SU-DHL-6 (cell line): ENCODE results near the gene ABCF2.

Source experiments
- H2AFZ ChIP-seq: fragments of 200-600 bp; sonication (generic); 2 replicates; pipeline ENCODE4 v1.6.1; 2014; ENCODE audit warnings: low read depth, mild to moderate bottlenecking, moderate library complexity, mixed read lengths, antibody characterized with exemption, low read length; ENCODE audit not compliant: severe bottlenecking
- H3F3A ChIP-seq: fragments of 200-600 bp; shearing (Covaris generic); 2 replicates; pipeline ENCODE4 v1.6.0; 2016; ENCODE audit warnings: antibody characterized with exemption, mild to moderate bottlenecking; ENCODE audit not compliant: insufficient read depth
- H3K27ac ChIP-seq: fragments of 200-600 bp; sonication (generic); 2 replicates; pipeline ENCODE4 v1.5.1; 2016; ENCODE audit warnings: low read depth, mild to moderate bottlenecking, low read length, moderate library complexity, mixed read lengths
- H3K27me3 ChIP-seq: fragments of 200-600 bp; sonication (generic), shearing (Covaris generic); 2 replicates; pipeline ENCODE4 v1.6.0; 2014; ENCODE audit warnings: mild to moderate bottlenecking, low read length
- H3K36me3 ChIP-seq: fragments of 200-600 bp; sonication (generic); 2 replicates; pipeline ENCODE4 v1.6.1; 2014; ENCODE audit warnings: mild to moderate bottlenecking, low read length, mixed read lengths
- H3K4me2 ChIP-seq: fragments of 300-600, 200-600 bp; shearing (Covaris generic), sonication (generic); 2 replicates; pipeline ENCODE4 v1.6.0; 2014; ENCODE audit warnings: low read length, low read depth, mild to moderate bottlenecking; ENCODE audit not compliant: poor library complexity, severe bottlenecking
- H3K4me3 ChIP-seq: fragments of 200-600 bp; sonication (generic); 2 replicates; pipeline ENCODE4 v1.5.1; 2014; ENCODE audit warnings: antibody characterized with exemption, low read length, mild to moderate bottlenecking, mixed read lengths; ENCODE audit not compliant: insufficient read depth, poor library complexity, severe bottlenecking
- H3K79me2 ChIP-seq: fragments of 200-600 bp; sonication (generic); 2 replicates; pipeline ENCODE4 v1.6.1; 2014; ENCODE audit warnings: mild to moderate bottlenecking, low read length, moderate library complexity; ENCODE audit not compliant: insufficient read depth
- H3K9ac ChIP-seq: fragments of 200-600 bp; sonication (generic); 2 replicates; pipeline ENCODE4 v1.7.0; 2014; ENCODE audit warnings: mild to moderate bottlenecking, low read length
- H3K9me2 ChIP-seq: fragments of 200-600 bp; sonication (generic); replicated peaks from 2 replicates; pipeline ENCODE4 v1.6.1; 2014; ENCODE audit warnings: low read length; ENCODE audit not compliant: insufficient read depth
- H3K9me3 ChIP-seq: fragments of 200-600 bp; sonication (generic); 2 replicates; pipeline ENCODE4 v1.6.1; 2014; ENCODE audit warnings: low read length, mixed read lengths; ENCODE audit not compliant: insufficient read depth
- H4K20me1 ChIP-seq: fragments of 200-600 bp; sonication (generic); 2 replicates; pipeline ENCODE4 v1.6.1; 2014; ENCODE audit warnings: low read depth, mild to moderate bottlenecking, antibody characterized with exemption, low read length, moderate library complexity, mixed read lengths
- EZH2phosphoT487 ChIP-seq: fragments of 200-600 bp; sonication (generic), shearing (Covaris generic); conservative IDR thresholded peaks from 2 replicates; pipeline ENCODE4 v1.6.1; 2018; ENCODE audit warnings: mild to moderate bottlenecking, antibody characterized with exemption, low read length, moderate library complexity, mixed read lengths
- TF ChIP-seq, protein P1 (sequence below): fragments of 200-600 bp; sonication (generic); IDR thresholded peaks from one replicate; pipeline ENCODE4 v1.5.1; 2017; ENCODE audit warnings: antibody characterized with exemption, mild to moderate bottlenecking, low read length, moderate library complexity; ENCODE audit not compliant: insufficient read depth, poor library complexity, severe bottlenecking

The ABCF2 gene

DNA sequence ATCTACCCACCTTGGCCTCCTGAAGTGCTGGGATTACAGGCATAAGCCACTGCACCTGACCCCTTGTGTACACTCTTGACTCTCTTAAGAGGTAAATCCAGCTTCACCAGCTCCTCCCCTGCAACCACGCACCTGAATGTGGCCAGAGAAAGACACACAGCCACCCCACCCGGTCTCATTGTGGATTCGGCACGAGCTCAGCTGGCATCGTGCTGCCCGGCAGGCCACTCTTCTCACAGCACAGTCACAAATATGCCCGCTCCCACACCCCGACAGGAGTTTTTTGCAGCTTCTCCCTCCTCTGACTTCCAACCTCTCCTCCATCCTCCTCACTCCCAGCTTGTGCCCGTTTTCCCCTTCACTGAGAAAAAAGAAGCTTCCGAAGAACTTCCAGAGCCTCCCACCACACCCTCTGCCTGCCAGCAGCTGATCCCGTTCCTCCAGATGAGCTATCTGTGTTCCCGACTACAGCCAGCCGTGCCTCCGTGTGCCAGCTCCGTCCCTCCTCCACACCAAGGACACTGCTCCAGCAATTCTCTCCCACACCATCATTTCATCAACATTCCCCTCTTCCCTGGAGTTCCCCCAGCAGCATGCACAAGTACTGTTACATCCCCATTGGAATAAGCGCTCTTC is 29.5 kb upstream of the ABCF2 start:
- TF ChIP-seq, protein P1, sequence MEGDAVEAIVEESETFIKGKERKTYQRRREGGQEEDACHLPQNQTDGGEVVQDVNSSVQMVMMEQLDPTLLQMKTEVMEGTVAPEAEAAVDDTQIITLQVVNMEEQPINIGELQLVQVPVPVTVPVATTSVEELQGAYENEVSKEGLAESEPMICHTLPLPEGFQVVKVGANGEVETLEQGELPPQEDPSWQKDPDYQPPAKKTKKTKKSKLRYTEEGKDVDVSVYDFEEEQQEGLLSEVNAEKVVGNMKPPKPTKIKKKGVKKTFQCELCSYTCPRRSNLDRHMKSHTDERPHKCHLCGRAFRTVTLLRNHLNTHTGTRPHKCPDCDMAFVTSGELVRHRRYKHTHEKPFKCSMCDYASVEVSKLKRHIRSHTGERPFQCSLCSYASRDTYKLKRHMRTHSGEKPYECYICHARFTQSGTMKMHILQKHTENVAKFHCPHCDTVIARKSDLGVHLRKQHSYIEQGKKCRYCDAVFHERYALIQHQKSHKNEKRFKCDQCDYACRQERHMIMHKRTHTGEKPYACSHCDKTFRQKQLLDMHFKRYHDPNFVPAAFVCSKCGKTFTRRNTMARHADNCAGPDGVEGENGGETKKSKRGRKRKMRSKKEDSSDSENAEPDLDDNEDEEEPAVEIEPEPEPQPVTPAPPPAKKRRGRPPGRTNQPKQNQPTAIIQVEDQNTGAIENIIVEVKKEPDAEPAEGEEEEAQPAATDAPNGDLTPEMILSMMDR, result no peak
- no peak for TF ChIP-seq EZH2phosphoT487
- Histone ChIP-seq H3K27me3 (no peaks in the 10 kb centered on the region; the same call in 1 of the 2 replicates), H3K9me3 (no peaks in the 10 kb centered on the region), H3K36me3 (no peaks in the 10 kb centered on the region), H3K79me2 (no peaks in the 10 kb centered on the region), H3K4me3 (no peak overlapping the region), H3F3A (no peaks in the 10 kb centered on the region), H3K27ac (no peak overlapping the region), H3K9me2 (no peaks in the 10 kb centered on the region), H3K4me2 (no peak overlapping the region), H2AFZ (no peak overlapping the region), H4K20me1 (no peaks in the 10 kb centered on the region), H3K9ac (no peak overlapping the region)

- no peak overlapping the region for H3K4me3 ChIP-seq
- H3K9me3 ChIP-seq, result no peaks in the 10 kb centered on the region
- H3F3A ChIP-seq, result no peaks in the 10 kb centered on the region
- no peaks in the 10 kb centered on the region; the same call in 1 of the 2 replicates for H3K27me3 ChIP-seq
- no peaks in the 10 kb centered on the region for H4K20me1 ChIP-seq
- H3K9me2 ChIP-seq, result no peaks in the 10 kb centered on the region
- no peaks in the 10 kb centered on the region for H3K79me2 ChIP-seq
- TF ChIP-seq, protein P1, result no peak
- TF ChIP-seq EZH2phosphoT487, result no peak
- no peak overlapping the region for H3K27ac ChIP-seq
- no peak overlapping the region for H2AFZ ChIP-seq
- no peak overlapping the region for H3K4me2 ChIP-seq
- no peak overlapping the region for H3K9ac ChIP-seq
- H3K36me3 ChIP-seq, result no peaks in the 10 kb centered on the region
These were observed 28.4 kb upstream of the ABCF2 start for GRCh38 chr7:151255390-151255789.

DNA sequence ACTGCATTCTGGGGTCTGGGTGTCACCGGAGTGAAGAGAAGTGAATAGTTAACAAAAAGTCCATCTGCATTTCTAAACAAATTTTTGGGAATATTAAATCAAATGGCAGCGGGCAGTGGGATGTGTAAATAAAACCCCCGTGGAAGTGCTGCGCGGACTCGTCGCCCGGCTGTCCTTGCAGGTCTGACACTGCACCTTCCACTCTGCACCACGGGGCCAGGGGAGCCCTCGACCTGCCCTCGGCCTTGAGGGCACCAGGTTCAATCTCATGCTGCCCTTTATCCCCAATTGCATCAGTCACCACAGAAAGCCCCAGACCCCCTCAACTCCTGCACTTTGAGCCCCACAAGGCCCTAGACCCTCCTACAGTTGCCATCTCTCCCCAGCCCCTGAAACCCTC is 27.8 kb upstream of the ABCF2 start:
- no peaks in the 10 kb centered on the region for H3F3A ChIP-seq
- no peaks in the 10 kb centered on the region for H3K36me3 ChIP-seq
- no peaks in the 10 kb centered on the region; the same call in 1 of the 2 replicates for H3K27me3 ChIP-seq
- TF ChIP-seq, protein P1, result no peak
- TF ChIP-seq EZH2phosphoT487, result no peak
- H3K9me3 ChIP-seq, result no peaks in the 10 kb centered on the region
- no peak overlapping the region for H3K4me3 ChIP-seq
- H3K4me2 ChIP-seq, result no peak overlapping the region
- no peak overlapping the region for H2AFZ ChIP-seq
- H3K9ac ChIP-seq, result no peak overlapping the region
- H4K20me1 ChIP-seq, result no peaks in the 10 kb centered on the region
- H3K27ac ChIP-seq, result no peak overlapping the region
- H3K9me2 ChIP-seq, result no peaks in the 10 kb centered on the region
- no peaks in the 10 kb centered on the region for H3K79me2 ChIP-seq

DNA sequence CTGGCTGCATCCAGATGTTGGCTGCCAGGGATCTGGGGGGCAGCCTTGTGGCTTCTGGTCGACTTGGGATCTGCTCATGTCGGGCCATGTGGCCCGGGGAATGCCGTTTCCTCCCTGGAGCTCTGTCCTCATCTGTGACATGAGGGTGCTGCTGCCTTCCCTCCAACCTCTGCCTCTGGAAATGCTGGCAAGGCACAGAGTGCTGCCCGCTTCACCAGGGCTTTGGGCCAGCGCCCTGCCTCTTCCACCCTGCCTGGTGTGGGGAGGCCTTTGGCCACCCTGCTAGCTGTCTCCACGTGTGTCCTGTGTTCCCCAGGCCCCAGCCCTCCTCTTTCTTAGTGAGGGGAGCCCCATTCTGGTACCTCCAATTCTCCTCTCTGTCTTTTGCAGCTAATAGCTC is 27.3 kb upstream of the ABCF2 start:
- Histone ChIP-seq H3K4me3 (no peak overlapping the region), H3K36me3 (no peaks in the 10 kb centered on the region), H3K4me2 (no peak overlapping the region), H3K27ac (no peak overlapping the region), H3F3A (no peaks in the 10 kb centered on the region), H2AFZ (no peak overlapping the region), H3K79me2 (no peaks in the 10 kb centered on the region), H3K9me2 (no peaks in the 10 kb centered on the region), H3K9ac (no peak overlapping the region), H3K27me3 (no peaks in the 10 kb centered on the region; the same call in 1 of the 2 replicates), H4K20me1 (no peaks in the 10 kb centered on the region), H3K9me3 (no peaks in the 10 kb centered on the region)
- TF ChIP-seq, protein P1, result no peak
- no peak for TF ChIP-seq EZH2phosphoT487
